NT2/D1 (cell line): ENCODE measurements around the gene CLN3.

Experiments used
- DNase-seq: peaks from one replicate; pipeline ENCODE4 v3.0.0-alpha.2; 2011; ENCODE audit warnings: low read depth, low spot score
- H3K27me3 ChIP-seq: 2 replicates; pipeline ENCODE4 v1.6.0; 2011; ENCODE audit warnings: mild to moderate bottlenecking; ENCODE audit not compliant: insufficient read length, insufficient read depth
- H3K36me3 ChIP-seq: 2 replicates; pipeline ENCODE4 v1.6.1; 2011; ENCODE audit warnings: mild to moderate bottlenecking, low read length, mixed read lengths; ENCODE audit not compliant: insufficient read depth, insufficient read length
- H3K4me1 ChIP-seq: 2 replicates; pipeline ENCODE4 v1.5.1; 2011; ENCODE audit not compliant: insufficient read depth, insufficient read length
- H3K4me3 ChIP-seq: 2 replicates; pipeline ENCODE4 v1.5.1; 2011; ENCODE audit warnings: low read depth; ENCODE audit not compliant: insufficient read length
- H3K9ac ChIP-seq: 2 replicates; pipeline ENCODE4 v1.6.0; 2011; ENCODE audit warnings: low read depth; ENCODE audit not compliant: insufficient read length
- H3K9me3 ChIP-seq: 2 replicates; pipeline ENCODE4 v1.5.1; 2011; ENCODE audit warnings: mild to moderate bottlenecking, low read length; ENCODE audit not compliant: insufficient read depth
- SUZ12 ChIP-seq: IDR thresholded peaks from 2 replicates; pipeline ENCODE4 v1.6.1; 2011; ENCODE audit not compliant: insufficient read length, insufficient read depth; ENCODE audit errors: extremely low read depth
- YY1 ChIP-seq: IDR thresholded peaks from 2 replicates; pipeline ENCODE4 v1.6.1; 2011; ENCODE audit not compliant: insufficient read length, insufficient read depth
- ZNF274 ChIP-seq: IDR thresholded peaks from 2 replicates; pipeline ENCODE4 v1.6.1; 2011; ENCODE audit warnings: mild to moderate bottlenecking, low read depth, low read length

The CLN3 gene

GRCh38 chr16:28511801-28512789 lies 20.2 kb upstream of the CLN3 start:
- TF ChIP-seq ZNF274: no peak
- no peak for DNase-seq

GRCh38 chr16:28511031-28511430 lies 19.2 kb upstream of the CLN3 start:
- TF ChIP-seq ZNF274 (no peak), YY1 (no peak), SUZ12 (no peak)
- H3K4me1 ChIP-seq: peaks cover 5% of the 10 kb centered on the region
- H3K9me3 ChIP-seq: no peaks in the 10 kb centered on the region
- no peak overlapping the region for H3K4me3 ChIP-seq
- DNase-seq: no peak
- no peaks in the 10 kb centered on the region for H3K36me3 ChIP-seq
- H3K9ac ChIP-seq: no peak overlapping the region
- H3K27me3 ChIP-seq: no peaks in the 10 kb centered on the region

More at GRCh38 chr16:28511801-28512789, 20.2 kb upstream of the CLN3 start:
- no peaks in the 10 kb centered on the region for H3K9me3 ChIP-seq
- H3K27me3 ChIP-seq: no peaks in the 10 kb centered on the region
- H3K4me3 ChIP-seq: no peak overlapping the region
- no peaks in the 10 kb centered on the region for H3K36me3 ChIP-seq
- H3K4me1 ChIP-seq: peaks cover 5% of the 10 kb centered on the region
- H3K9ac ChIP-seq: no peak overlapping the region

- no peak overlapping the region for H3K9ac ChIP-seq
These were observed 13.7 kb upstream of the CLN3 start for GRCh38 chr16:28505489-28506137.

GRCh38 chr16:28504707-28505404 lies 13.0 kb upstream of the CLN3 start:
- no peak for TF ChIP-seq SUZ12
- TF ChIP-seq ZNF274: no peak
- TF ChIP-seq YY1: no peak
- DNase-seq: no peak
- Histone ChIP-seq H3K27me3 (no peaks in the 10 kb centered on the region), H3K4me3 (no peak overlapping the region), H3K36me3 (no peaks in the 10 kb centered on the region), H3K9me3 (no peaks in the 10 kb centered on the region), H3K4me1 (peaks cover 8% of the 10 kb centered on the region), H3K9ac (no peak overlapping the region)

More at GRCh38 chr16:28505489-28506137, 13.7 kb upstream of the CLN3 start:
- DNase-seq: no peak
- Histone ChIP-seq H3K9me3 (no peaks in the 10 kb centered on the region), H3K27me3 (no peaks in the 10 kb centered on the region), H3K4me3 (no peak overlapping the region), H3K36me3 (no peaks in the 10 kb centered on the region), H3K4me1 (peaks cover 6% of the 10 kb centered on the region)
- no peak for TF ChIP-seq SUZ12
- no peak for TF ChIP-seq ZNF274
- no peak for TF ChIP-seq YY1

- H3K36me3 ChIP-seq: no peaks in the 10 kb centered on the region
- peaks cover 9% of the 10 kb centered on the region for H3K4me1 ChIP-seq
- DNase-seq: no peak
- H3K9ac ChIP-seq: peak overlapping the region; percentile 51
- no peaks in the 10 kb centered on the region for H3K27me3 ChIP-seq
- H3K4me3 ChIP-seq: no peak overlapping the region
- no peak for TF ChIP-seq ZNF274
- TF ChIP-seq YY1: no peak
- TF ChIP-seq SUZ12: no peak
- no peaks in the 10 kb centered on the region for H3K9me3 ChIP-seq
These were observed 11.8 kb upstream of the CLN3 start for GRCh38 chr16:28503470-28504259.

GRCh38 chr16:28502290-28502689 lies 10.4 kb upstream of the CLN3 start:
- Histone ChIP-seq H3K9ac (no peak overlapping the region), H3K36me3 (no peaks in the 10 kb centered on the region), H3K9me3 (no peaks in the 10 kb centered on the region), H3K4me1 (peaks cover 9% of the 10 kb centered on the region), H3K4me3 (no peak overlapping the region), H3K27me3 (no peaks in the 10 kb centered on the region)
- TF ChIP-seq SUZ12: no peak
- no peak for TF ChIP-seq ZNF274
- no peak for TF ChIP-seq YY1
- no peak for DNase-seq
